Measurements from ENCODE around the gene GGN. TPM values are rescaled to one million over a fixed set of nuclear protein-coding genes. Genes with fewer than 3 reads are reported as not detected.
A peak's percentile ranks its signal among the peaks of the same experiment; 100 is the strongest.

The GGN gene
- total RNA-seq, 1 donor from 2014 or later, result not detected

GRCh38 chr19:38409631-38410133 is 21.8 kb upstream of the GGN start:
- intact Hi-C loops (cut with DNase I), result no loop called here
- no peak for ATAC-seq
- no peak for DNase-seq
- Histone ChIP-seq H3K4me3 (no peak overlapping the region), H3K36me3 (peaks cover 14% of the 10 kb centered on the region), H3K27me3 (no peaks in the 10 kb centered on the region), H3K27ac (no peak overlapping the region), H3K4me1 (no peaks in the 10 kb centered on the region), H3K9me3 (no peaks in the 10 kb centered on the region)
- no peak for TF ChIP-seq CTCF (IDR thresholded peaks at IDR 0.05)

GRCh38 chr19:38405276-38405675 is 17.4 kb upstream of the GGN start:
- Histone ChIP-seq H3K4me1 (peaks cover 10% of the 10 kb centered on the region), H3K4me3 (no peak overlapping the region), H3K27me3 (peaks cover 4% of the 10 kb centered on the region), H3K9me3 (no peaks in the 10 kb centered on the region), H3K36me3 (peaks cover 14% of the 10 kb centered on the region), H3K27ac (no peak overlapping the region)
- intact Hi-C loops (cut with DNase I), result no loop called here
- no peak for TF ChIP-seq CTCF (IDR thresholded peaks at IDR 0.05)
- no peak for ATAC-seq
- DNase-seq, result no peak

- H3K9me3 ChIP-seq, result no peaks in the 10 kb centered on the region
- H3K27ac ChIP-seq, result no peak overlapping the region
- ATAC-seq (no peak), DNase-seq (no peak)
- intact Hi-C loops (cut with DNase I), result no loop called here
- TF ChIP-seq CTCF (IDR thresholded peaks at IDR 0.05), result no peak
- peaks cover 14% of the 10 kb centered on the region for H3K36me3 ChIP-seq
- peaks cover 7% of the 10 kb centered on the region for H3K27me3 ChIP-seq
- H3K4me3 ChIP-seq, result no peak overlapping the region
- peaks cover 10% of the 10 kb centered on the region for H3K4me1 ChIP-seq
Measured at GRCh38 chr19:38404858-38405257, 17.0 kb upstream of the GGN start.

- Histone ChIP-seq H3K27ac (peak within 1 kb of the TSS; percentile 82), H3K4me3 (peak within 1 kb of the TSS; percentile 93), H3K27me3 (peaks cover 25% of the 10 kb centered on the region), H3K36me3 (peaks cover 14% of the 10 kb centered on the region), H3K9me3 (no peaks in the 10 kb centered on the region), H3K4me1 (peaks cover 10% of the 10 kb centered on the region)
- peak; percentile 98 for DNase-seq
- intact Hi-C loops (cut with DNase I), result no loop called here
- ATAC-seq, result peak; percentile 99
- TF ChIP-seq CTCF (IDR thresholded peaks at IDR 0.05), result peak; percentile 98
Measured at GRCh38 chr19:38402967-38403674, 15.3 kb upstream of the GGN start, which contains the start of gene FAM98C. FAM98C (plus strand) TSS chr19:38403093; CDS start chr19:38403154, 61 bp downstream.

- intact Hi-C loops (cut with DNase I), result no loop called here
- Histone ChIP-seq H3K27me3 (peaks cover 27% of the 10 kb centered on the region), H3K4me3 (peak overlapping the region; percentile 93), H3K27ac (no peak overlapping the region), H3K9me3 (no peaks in the 10 kb centered on the region), H3K4me1 (peaks cover 10% of the 10 kb centered on the region), H3K36me3 (peaks cover 14% of the 10 kb centered on the region)
- DNase-seq, result no peak
- no peak for TF ChIP-seq CTCF (IDR thresholded peaks at IDR 0.05)
- no peak for ATAC-seq
Measured at GRCh38 chr19:38402623-38402966, 14.8 kb upstream of the GGN start.
